Ascending aorta (tissue), 2 donors: ENCODE measurements around the gene CRYZL1. TPM values are rescaled to one million over a fixed set of nuclear protein-coding genes. Genes with fewer than 3 reads are reported as not detected.

Experiments
- DNase-seq, 2 donors: peaks; one replicate each; pipeline ENCODE4 v3.0.0-alpha.2; 2019; ENCODE audit warnings: low spot score in 2 of 2
- H3K27ac ChIP-seq, 2 donors: fragments of 200-600 bp; sonication (generic); one replicate each; pipeline ENCODE4 v1.5.1; 2016 to 2017; ENCODE audit warnings: mild to moderate bottlenecking in 1 of 2
- H3K27me3 ChIP-seq: fragments of 200-600 bp; sonication (generic); one replicate; pipeline ENCODE4 v1.5.1; 2017
- H3K36me3 ChIP-seq, 2 donors: fragments of 200-600 bp; sonication (generic); one replicate each; pipeline ENCODE4 v1.5.1; 2016
- H3K4me1 ChIP-seq, 2 donors: fragments of 200-600 bp; sonication (generic); one replicate each; pipeline ENCODE4 v1.5.1; 2016 to 2017; ENCODE audit warnings: mild to moderate bottlenecking in 1 of 2
- H3K4me3 ChIP-seq, 2 donors: fragments of 200-600 bp; sonication (generic); one replicate each; pipeline ENCODE4 v1.5.1; 2016 to 2017; ENCODE audit warnings: mild to moderate bottlenecking in 1 of 2
- H3K9me3 ChIP-seq, 2 donors: fragments of 200-600 bp; sonication (generic); one replicate each; pipeline ENCODE4 v1.5.1; 2016
- intact Hi-C: fragments of 100-400 bp; cut with DNase I; formaldehyde crosslinking; loops from one replicate; pipeline ENCODE4 v1.15.1; 2023
- total RNA-seq: library from RNA; depleted of rRNA; stranded (reverse); fragments of >200 nt; gene quantifications from one replicate; pipeline ENCODE4 v1.1.0, GENCODE V29; 2016
- TF ChIP-seq, protein P1 (sequence below), 3 experiments: fragments of 200-600 bp in 2 of 3; fragments of 450-650 bp in 1 of 3; sonication (generic) in 2 of 3; IDR thresholded peaks; one replicate each; pipeline ENCODE4 v1.5.1; 2016 to 2019; ENCODE audit warnings: antibody characterized with exemption in 3 of 3, mild to moderate bottlenecking in 1 of 3, moderate library complexity in 1 of 3

CRYZL1 gene
- total RNA-seq, 1 donor from 2014 or later = 20.0 TPM

DNA sequence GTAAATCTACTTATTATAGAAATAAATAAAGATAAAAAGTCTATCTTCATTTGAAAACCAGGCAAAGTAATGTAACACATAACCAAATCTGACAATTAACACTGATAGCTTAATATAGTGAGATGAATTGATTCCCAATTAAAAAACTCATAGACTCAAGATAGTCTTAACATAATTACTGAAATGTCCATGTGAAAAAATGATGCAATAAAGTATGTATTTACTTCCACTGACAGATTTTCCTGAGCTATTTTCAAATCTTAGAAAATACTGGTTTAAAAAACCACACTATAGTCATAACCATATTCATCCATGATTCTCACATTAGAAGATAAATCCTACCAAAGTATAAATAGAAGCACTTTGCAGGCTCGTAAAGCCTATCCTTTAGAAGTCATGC, 43.5 kb downstream of the CRYZL1 start:
- TF ChIP-seq, protein P1, sequence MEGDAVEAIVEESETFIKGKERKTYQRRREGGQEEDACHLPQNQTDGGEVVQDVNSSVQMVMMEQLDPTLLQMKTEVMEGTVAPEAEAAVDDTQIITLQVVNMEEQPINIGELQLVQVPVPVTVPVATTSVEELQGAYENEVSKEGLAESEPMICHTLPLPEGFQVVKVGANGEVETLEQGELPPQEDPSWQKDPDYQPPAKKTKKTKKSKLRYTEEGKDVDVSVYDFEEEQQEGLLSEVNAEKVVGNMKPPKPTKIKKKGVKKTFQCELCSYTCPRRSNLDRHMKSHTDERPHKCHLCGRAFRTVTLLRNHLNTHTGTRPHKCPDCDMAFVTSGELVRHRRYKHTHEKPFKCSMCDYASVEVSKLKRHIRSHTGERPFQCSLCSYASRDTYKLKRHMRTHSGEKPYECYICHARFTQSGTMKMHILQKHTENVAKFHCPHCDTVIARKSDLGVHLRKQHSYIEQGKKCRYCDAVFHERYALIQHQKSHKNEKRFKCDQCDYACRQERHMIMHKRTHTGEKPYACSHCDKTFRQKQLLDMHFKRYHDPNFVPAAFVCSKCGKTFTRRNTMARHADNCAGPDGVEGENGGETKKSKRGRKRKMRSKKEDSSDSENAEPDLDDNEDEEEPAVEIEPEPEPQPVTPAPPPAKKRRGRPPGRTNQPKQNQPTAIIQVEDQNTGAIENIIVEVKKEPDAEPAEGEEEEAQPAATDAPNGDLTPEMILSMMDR (IDR thresholded peaks at IDR 0.05) = no peak
- no peaks in the 10 kb centered on the region for H3K9me3 ChIP-seq
- peaks cover 40 to 80% of the 10 kb centered on the region in 2 donors for H3K36me3 ChIP-seq
- intact Hi-C loops = no loop called here
- H3K4me3 ChIP-seq = no peak overlapping the region
- H3K27me3 ChIP-seq = no peaks in the 10 kb centered on the region
- no peaks in the 10 kb centered on the region for H3K4me1 ChIP-seq
- no peak for DNase-seq
- H3K27ac ChIP-seq = no peak overlapping the region

DNA sequence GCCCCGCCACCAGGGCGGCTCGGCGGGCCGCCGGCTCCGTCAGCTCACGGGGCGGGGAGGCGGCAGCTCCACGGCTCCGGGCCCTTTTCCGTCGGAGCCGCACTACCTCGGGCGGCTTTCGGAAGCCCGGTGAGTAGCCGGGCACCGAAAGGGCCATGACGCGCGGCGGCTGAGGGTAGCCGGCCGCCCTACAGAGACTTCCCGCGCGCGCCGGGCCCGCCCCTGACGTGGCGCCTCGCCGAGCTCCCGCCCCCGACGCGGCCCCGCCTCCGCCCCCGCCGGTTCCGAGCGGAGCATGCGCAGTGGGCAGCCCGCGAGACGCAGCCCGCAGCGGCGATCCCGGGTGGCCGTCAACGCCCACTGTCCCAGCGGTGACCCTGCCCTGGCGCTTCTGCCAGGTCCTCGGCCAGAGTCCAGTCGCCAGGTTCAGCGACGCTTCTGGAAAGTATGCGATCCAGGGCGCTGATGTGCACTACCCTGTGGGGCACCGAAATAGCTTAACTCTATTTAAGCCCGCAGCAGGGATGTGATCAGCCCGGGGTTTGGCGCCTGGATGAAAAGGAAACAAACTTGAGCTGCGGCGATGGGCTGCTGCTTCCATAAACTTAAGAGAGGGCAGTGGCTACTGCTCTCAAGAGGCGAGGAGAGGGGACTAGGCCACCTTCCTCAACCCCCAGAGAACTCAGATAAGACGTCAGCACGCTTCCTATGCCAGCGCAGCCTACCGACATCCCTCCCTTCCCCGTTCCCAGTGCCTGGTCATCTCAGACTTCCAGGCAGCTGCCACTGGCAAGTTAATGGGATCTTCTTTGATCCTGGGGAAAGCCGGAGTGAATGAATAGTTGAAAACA, 52.8 kb downstream of the CRYZL1 start, which contains the start of gene DONSON:
DONSON (minus strand) TSS at position 200 of the 851 bp plus-strand sequence; CDS start at position 157, 43 bp downstream.
- TF ChIP-seq, protein P1 (IDR thresholded peaks at IDR 0.05) = no peak
- Histone ChIP-seq H3K4me3 (peak within 1 kb of the TSS; percentile 93 to 97), H3K36me3 (peaks cover 0 to 9% of the 10 kb centered on the region in 2 donors), H3K9me3 (no peaks in the 10 kb centered on the region), H3K27me3 (no peaks in the 10 kb centered on the region), H3K4me1 (peaks cover 0 to 9% of the 10 kb centered on the region in 2 donors), H3K27ac (peak within 1 kb of the TSS; percentile 90 to 96)
- intact Hi-C loops = loop anchor here (1.0 to 5.0 kb wide), 4 partner anchors 16 to 96 kb away; partner anchors contain the start of genes DNAJC28, GART and ITSN1
- peak; percentile 45 to 92 for DNase-seq

DNA sequence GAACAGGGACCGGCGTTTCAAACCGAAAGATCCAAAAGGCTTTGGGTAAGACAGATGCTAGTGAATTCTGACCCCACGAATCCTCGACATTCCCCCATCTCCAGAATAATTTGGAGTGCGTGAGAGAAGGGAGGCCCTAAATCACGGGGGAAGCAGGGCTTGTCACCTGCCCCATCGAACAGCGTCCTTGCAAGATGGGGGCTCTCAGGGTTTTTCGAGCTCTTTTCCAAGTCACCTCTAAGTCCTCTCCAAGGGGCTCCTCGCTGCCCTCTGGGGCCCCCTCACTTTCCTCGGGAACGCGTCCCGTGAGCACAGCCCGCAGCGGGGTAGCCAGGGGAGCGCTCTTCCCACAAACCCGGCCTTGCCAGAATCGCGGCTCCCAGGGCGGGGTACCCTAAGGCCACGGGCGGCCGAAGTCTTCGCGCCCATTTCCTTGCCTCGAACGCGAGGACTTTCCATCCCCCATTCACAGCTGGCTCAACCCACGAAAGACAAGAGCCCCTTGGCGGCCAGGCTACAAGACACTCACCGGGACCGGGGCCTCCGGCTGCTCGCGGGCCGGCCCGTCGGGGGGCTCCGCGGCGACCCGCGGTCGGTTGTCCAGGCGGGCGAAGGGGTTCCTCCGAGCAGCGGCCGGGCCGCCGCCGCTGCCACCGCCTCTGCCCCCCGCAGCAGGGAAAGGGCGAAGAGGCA, 53.6 kb downstream of the CRYZL1 start:
- Histone ChIP-seq H3K9me3 (no peaks in the 10 kb centered on the region), H3K36me3 (peaks cover 0 to 10% of the 10 kb centered on the region in 2 donors), H3K27me3 (no peaks in the 10 kb centered on the region), H3K27ac (peak overlapping the region; percentile 90 to 96), H3K4me1 (peaks cover 0 to 9% of the 10 kb centered on the region in 2 donors), H3K4me3 (peak overlapping the region; percentile 93 to 97)
- DNase-seq = peak in 1 of 2 donors; percentile 70
- TF ChIP-seq, protein P1 (IDR thresholded peaks at IDR 0.05) = peak in 1 of 3 experiments; percentile 9
- intact Hi-C loops = loop anchor here (1.0 to 5.0 kb wide), 4 partner anchors 17 to 96 kb away; partner anchors contain the start of genes DNAJC28, GART and ITSN1

DNA sequence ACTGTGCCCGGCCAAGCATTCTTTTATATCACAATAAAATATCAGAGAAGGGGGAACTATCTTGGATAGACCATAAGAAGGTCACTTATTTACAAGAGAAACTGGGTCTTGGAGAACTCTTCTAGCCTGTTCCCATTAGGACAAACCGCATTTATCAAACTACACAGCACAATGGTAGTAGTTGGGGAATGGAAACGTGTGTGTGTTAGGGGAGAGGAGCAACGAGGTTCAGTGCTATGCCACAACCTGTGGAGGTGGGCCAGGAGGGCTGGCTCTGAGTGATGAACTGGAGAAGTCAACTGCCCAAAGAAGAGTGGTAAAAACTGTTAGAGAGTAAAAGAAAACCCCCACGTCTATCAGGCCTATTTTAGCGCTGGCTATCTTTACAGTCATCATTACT, 54.6 kb downstream of the CRYZL1 start:
- Histone ChIP-seq H3K4me3 (no peak overlapping the region), H3K9me3 (no peaks in the 10 kb centered on the region), H3K27me3 (no peaks in the 10 kb centered on the region), H3K4me1 (peaks cover 0 to 9% of the 10 kb centered on the region in 2 donors), H3K27ac (no peak overlapping the region), H3K36me3 (peaks cover 0 to 10% of the 10 kb centered on the region in 2 donors)
- intact Hi-C loops = loop anchor here (5.0 kb wide), 1 partner anchor 95 kb away; the partner anchor contains the start of gene DNAJC28
- TF ChIP-seq, protein P1 (IDR thresholded peaks at IDR 0.05) = no peak
- no peak for DNase-seq

DNA sequence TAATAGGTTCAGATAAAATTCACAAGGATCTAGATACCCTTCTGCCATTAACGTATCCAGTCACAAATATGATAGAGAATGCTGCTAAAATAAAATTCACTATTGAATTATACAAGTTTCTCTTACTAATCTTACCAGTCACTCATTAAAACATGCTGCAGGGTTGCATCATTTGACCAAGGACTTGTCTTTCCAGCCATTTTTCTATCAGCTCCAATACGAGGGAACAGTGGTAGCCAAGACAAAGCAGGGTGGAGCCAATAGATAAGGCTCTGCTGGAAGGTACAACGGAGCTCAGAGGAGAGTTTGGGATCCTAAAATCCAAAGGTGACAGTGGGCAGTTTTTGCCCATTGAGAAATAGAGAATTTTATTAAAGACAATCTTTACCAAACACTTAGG, 57.1 kb downstream of the CRYZL1 start:
- Histone ChIP-seq H3K4me1 (peaks cover 0 to 9% of the 10 kb centered on the region in 2 donors), H3K36me3 (peaks cover 0 to 10% of the 10 kb centered on the region in 2 donors), H3K9me3 (no peaks in the 10 kb centered on the region), H3K27ac (no peak overlapping the region), H3K4me3 (no peak overlapping the region), H3K27me3 (no peaks in the 10 kb centered on the region)
- intact Hi-C loops = no loop called here
- DNase-seq = no peak
- TF ChIP-seq, protein P1 (IDR thresholded peaks at IDR 0.05) = no peak
